Uterus (tissue), 2 donors: Measurements from ENCODE around the gene SORCS3.

ENCODE experiments used
- CTCF ChIP-seq, 4 experiments: fragments of 200-600 bp in 2 of 4; fragments of 450-650 bp in 2 of 4; sonication (generic) in 2 of 4; IDR thresholded peaks; one replicate each; pipeline ENCODE4 v1.5.1; 2016 to 2019; ENCODE audit warnings: antibody characterized with exemption in 4 of 4, mild to moderate bottlenecking in 2 of 4, moderate library complexity in 1 of 4
- POLR2A ChIP-seq, 2 donors: fragments of 450-650 bp; IDR thresholded peaks; one replicate each; pipeline ENCODE4 v1.6.1; 2016; ENCODE audit warnings: antibody characterized with exemption in 2 of 2, mild to moderate bottlenecking in 1 of 2, moderate library complexity in 1 of 2

- TF ChIP-seq POLR2A (IDR thresholded peaks at IDR 0.05) (no peak), CTCF (IDR thresholded peaks at IDR 0.05) (no peak)
Observed at GRCh38 chr10:104795411-104795810, 154.3 kb downstream of the SORCS3 start.
